GM10847 (cell line): ENCODE measurements around the gene XG.

Source experiments
- POLR2A ChIP-seq: IDR thresholded peaks from 2 replicates; pipeline ENCODE4 v1.6.1; 2011; ENCODE audit not compliant: insufficient read length; ENCODE audit errors: extremely low read depth

Gene XG

GRCh38 chrX:2719774-2720447, 31.9 kb upstream of the XG start:
- TF ChIP-seq POLR2A = no peak

GRCh38 chrX:2723286-2723879, 28.5 kb upstream of the XG start:
- TF ChIP-seq POLR2A = no peak

GRCh38 chrX:2732076-2732475, 19.8 kb upstream of the XG start:
- no peak for TF ChIP-seq POLR2A

GRCh38 chrX:2732649-2733048, 19.2 kb upstream of the XG start:
- TF ChIP-seq POLR2A = no peak

- TF ChIP-seq POLR2A = no peak
These were observed 18.6 kb upstream of the XG start for GRCh38 chrX:2733286-2733685.

- TF ChIP-seq POLR2A = no peak
These were observed 16.6 kb upstream of the XG start for GRCh38 chrX:2735270-2735669.

GRCh38 chrX:2740672-2741071, 11.2 kb upstream of the XG start:
- TF ChIP-seq POLR2A = no peak

GRCh38 chrX:2741386-2741785, 10.5 kb upstream of the XG start:
- TF ChIP-seq POLR2A = no peak

GRCh38 chrX:2748171-2748814, 3.5 kb upstream of the XG start:
- TF ChIP-seq POLR2A = no peak

- no peak for TF ChIP-seq POLR2A
These were observed 3.0 kb upstream of the XG start for GRCh38 chrX:2748815-2749188.

GRCh38 chrX:2751291-2751690, 549 bp upstream of the XG start:
- TF ChIP-seq POLR2A = no peak

- TF ChIP-seq POLR2A = no peak
These were observed 4.7 kb downstream of the XG start for GRCh38 chrX:2756548-2756947.

- TF ChIP-seq POLR2A = no peak
These were observed 9.4 kb downstream of the XG start for GRCh38 chrX:2761246-2761645.

- TF ChIP-seq POLR2A = no peak
These were observed 13.7 kb downstream of the XG start for GRCh38 chrX:2765549-2765830.

GRCh38 chrX:2766906-2767305, 15.1 kb downstream of the XG start:
- no peak for TF ChIP-seq POLR2A

GRCh38 chrX:2767631-2768455, 16.0 kb downstream of the XG start:
- TF ChIP-seq POLR2A = no peak
